GM18951 (cell line): ENCODE data around the gene PNP.
A peak's percentile ranks its signal among the peaks of the same experiment; 100 is the strongest.
"Not testable (repeated sequence)": the region's sequence is repeated elsewhere in the genome, so short reads cannot be mapped to it uniquely, and the experiment has no call there.

ENCODE experiments used
- POLR2A ChIP-seq: IDR thresholded peaks from 4 replicates; pipeline ENCODE4 v1.6.1; 2011; ENCODE audit warnings: mild to moderate bottlenecking; ENCODE audit not compliant: insufficient read length, insufficient read depth; ENCODE audit errors: extremely low read depth
- in situ Hi-C: fragments of 300-500 bp; cut with MboI; formaldehyde crosslinking; loops from one replicate; pipeline ENCODE4 v1.12.0; 2022; ENCODE audit warnings: low sequenced_read_pairs, mixed read lengths, inconsistent platforms; ENCODE audit not compliant: unreplicated experiment

Gene PNP

GRCh38 chr14:20438664-20439063 lies 30.5 kb upstream of the PNP start:
- in situ Hi-C loops: no loop called here
- no peak for TF ChIP-seq POLR2A

- in situ Hi-C loops: no loop called here
- TF ChIP-seq POLR2A: no peak
These were observed 28.7 kb upstream of the PNP start for GRCh38 chr14:20440465-20440864.

- TF ChIP-seq POLR2A: no peak
These were observed 28.3 kb upstream of the PNP start for GRCh38 chr14:20440882-20441281.

GRCh38 chr14:20441461-20441860 lies 27.7 kb upstream of the PNP start:
- in situ Hi-C loops: no loop called here

More at GRCh38 chr14:20440882-20441281, 28.3 kb upstream of the PNP start:
- in situ Hi-C loops: no loop called here

GRCh38 chr14:20443650-20444049 lies 25.6 kb upstream of the PNP start:
- in situ Hi-C loops: not testable (repeated sequence)

More at GRCh38 chr14:20441461-20441860, 27.7 kb upstream of the PNP start:
- TF ChIP-seq POLR2A: no peak

GRCh38 chr14:20446889-20447288 lies 22.3 kb upstream of the PNP start:
- TF ChIP-seq POLR2A: no peak
- in situ Hi-C loops: no loop called here

GRCh38 chr14:20452831-20453230 lies 16.4 kb upstream of the PNP start:
- in situ Hi-C loops: not testable (repeated sequence)

GRCh38 chr14:20454516-20455354 lies 14.5 kb upstream of the PNP start, which contains the start of the genes APEX1 and OSGEP:
Gene APEX1 (plus strand): TSS chr14:20455226. CDS start chr14:20455646, 420 bp downstream.
Gene OSGEP (minus strand): TSS chr14:20454812. CDS start chr14:20454683, 129 bp downstream.
- in situ Hi-C loops: no loop called here
- TF ChIP-seq POLR2A: peak; percentile 71

GRCh38 chr14:20455355-20456300 lies 13.6 kb upstream of the PNP start:
- TF ChIP-seq POLR2A: no peak
- in situ Hi-C loops: no loop called here

- no peak for TF ChIP-seq POLR2A
- in situ Hi-C loops: no loop called here
These were observed 12.2 kb upstream of the PNP start for GRCh38 chr14:20456971-20457370.

GRCh38 chr14:20458031-20458789 lies 11.0 kb upstream of the PNP start:
- in situ Hi-C loops: no loop called here
- TF ChIP-seq POLR2A: peak; percentile 27

- in situ Hi-C loops: no loop called here
- no peak for TF ChIP-seq POLR2A
These were observed 8.6 kb upstream of the PNP start for GRCh38 chr14:20460458-20461224.
